Skin of body (tissue), 2 donors: ENCODE results near the gene TAF3. TPM values are rescaled to one million over a fixed set of nuclear protein-coding genes. Genes with fewer than 3 reads are reported as not detected.

ENCODE experiments used
- DNase-seq: peaks from one replicate; lab custom pipeline; 2025; lab: John Stamatoyannopoulos, UW
- total RNA-seq: library from RNA; depleted of rRNA; stranded (reverse); fragments of >200 nt; gene quantifications from one replicate; pipeline ENCODE4 v1.2.3, GENCODE V29; 2014

Gene TAF3
- total RNA-seq, 1 donor from 2014 or later, result 3.2 TPM

DNA sequence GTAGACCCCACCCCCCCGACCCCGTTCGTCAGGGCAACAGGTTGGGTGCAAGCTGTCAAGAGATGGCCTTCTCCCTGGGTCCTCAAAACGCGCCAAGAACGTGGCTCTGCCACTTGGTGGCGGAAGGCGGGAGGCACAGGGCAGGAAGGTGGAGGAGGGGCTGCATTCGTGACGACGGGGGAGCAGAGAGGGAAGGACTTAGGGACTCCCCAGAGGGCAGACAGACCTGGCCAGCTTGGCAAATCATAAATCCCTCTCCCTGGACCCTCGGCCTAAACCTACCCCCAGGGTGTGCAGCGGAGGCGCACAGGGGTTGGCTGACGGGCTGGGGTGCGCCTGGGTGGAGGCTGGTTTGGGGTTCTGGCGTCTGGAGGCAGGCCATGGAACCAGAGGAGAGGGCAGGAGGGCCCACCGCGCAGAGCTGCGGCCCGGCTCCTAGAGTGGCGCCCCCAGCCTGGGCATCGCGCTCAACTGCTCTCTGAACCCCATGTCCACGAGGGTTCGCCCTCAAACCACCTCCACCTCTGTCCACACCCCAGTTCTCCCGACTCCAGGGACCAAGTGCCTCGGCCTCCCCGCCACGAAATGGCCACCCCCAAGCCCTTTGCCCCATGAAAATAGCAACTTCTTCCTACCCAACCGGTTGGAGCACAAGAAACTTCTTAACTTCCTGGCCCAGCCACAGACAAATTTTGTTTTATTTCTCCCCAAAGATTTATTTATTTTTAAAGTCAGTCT lies 225.4 kb downstream of the TAF3 start:
- no peak for DNase-seq

DNA sequence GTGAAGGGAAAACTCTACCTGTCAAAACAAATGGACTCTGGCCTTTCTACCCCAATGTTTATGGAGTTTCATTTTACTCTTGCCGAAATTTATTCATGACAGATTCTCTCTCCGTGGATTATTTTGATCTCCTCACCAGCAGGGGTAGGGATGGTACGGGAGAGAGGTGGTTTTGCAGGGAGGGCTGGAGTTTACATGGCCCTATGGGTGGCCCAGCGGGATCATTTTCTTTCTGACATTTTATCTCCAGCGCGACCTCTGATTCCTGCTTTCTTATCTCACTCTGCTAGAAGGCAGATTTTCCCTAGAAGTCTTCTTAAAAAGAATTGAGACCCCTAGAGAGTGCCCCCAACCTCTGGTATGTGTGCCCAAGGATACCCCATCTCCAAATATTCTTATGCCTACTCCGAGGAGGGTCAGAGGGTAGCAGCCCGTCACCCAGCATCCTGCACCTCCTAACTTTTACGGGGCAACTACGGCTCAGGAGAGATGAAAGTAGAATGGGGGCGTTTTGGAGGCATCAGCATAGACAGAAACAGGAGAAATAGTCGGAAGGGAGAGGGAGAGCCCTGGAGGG lies 226.1 kb downstream of the TAF3 start:
- no peak for DNase-seq

DNA sequence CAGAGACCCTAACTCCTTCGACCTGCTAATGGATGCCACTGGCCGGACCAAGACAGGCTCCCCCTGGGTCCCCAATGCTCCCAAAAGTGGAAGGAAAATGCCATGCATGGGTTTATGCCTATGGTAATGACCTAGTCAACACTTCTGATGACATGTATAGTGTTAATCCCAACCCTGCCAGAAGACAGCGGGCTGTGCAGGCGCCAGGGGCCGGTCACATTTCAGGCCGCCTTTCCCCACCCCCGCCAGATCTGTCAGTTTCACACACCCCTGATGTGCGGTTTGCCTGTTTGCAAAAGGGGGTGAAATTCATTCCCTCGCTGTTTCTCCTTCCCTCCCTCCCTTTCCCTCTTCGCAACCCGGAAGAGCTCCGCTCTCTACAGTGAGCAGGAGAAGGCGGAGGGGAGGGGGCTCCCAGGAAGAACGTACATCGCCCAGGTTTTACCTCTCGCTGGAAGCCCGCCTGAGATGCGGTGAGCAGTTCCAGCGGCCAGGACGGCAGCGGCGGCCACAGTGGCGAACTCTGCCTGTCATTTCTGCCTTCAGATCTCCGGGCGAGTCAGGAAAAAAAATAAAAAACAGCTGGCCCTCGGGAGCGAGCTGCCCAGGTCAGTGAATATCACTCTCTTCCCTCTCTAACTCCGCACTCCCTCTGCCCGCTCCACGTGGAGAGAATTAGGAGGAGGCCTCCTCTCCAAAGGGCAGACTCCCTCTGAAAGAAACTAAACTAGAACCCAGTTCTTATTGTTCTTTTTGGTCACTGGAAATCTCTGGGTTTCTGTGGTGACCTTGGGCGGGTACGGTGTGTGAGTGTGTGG lies 226.8 kb downstream of the TAF3 start:
- DNase-seq, result no peak

DNA sequence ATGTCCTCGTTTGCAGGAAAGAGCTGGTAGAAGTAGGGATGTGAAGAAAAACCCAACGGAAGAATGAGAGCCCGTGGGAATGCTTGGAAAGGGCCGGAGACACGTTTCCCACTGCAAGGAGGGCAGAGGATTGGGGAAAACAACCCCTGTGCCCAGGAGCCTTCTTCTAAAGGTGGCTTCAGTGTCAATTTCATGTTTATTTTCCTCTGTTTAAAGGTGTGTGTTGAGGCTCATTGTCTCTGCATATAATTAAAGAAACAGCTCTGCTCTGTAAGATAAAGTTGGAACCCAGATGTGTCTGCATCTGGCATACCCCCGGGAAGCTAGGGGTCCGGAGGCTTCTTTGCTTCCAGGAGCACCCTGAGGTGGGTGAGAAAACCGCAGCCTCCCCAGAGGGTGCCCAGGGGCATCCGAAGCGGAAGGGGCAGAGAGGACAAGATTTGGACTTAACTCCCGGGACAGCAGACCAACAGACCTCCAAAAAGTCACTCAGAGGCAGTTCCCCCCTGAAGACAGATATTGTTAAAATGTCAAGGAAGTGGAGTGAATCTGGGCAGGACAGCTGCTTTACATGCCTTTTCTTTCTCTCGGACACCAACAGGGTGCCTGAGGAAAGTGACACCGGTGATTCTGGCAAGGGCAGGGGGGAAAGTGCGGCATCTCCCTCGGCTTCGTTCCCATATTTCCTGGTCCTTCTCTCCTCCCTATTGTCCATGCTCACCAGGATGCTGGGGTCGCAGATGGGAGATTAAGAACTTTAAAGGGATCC lies 227.6 kb downstream of the TAF3 start:
- DNase-seq, result no peak

DNA sequence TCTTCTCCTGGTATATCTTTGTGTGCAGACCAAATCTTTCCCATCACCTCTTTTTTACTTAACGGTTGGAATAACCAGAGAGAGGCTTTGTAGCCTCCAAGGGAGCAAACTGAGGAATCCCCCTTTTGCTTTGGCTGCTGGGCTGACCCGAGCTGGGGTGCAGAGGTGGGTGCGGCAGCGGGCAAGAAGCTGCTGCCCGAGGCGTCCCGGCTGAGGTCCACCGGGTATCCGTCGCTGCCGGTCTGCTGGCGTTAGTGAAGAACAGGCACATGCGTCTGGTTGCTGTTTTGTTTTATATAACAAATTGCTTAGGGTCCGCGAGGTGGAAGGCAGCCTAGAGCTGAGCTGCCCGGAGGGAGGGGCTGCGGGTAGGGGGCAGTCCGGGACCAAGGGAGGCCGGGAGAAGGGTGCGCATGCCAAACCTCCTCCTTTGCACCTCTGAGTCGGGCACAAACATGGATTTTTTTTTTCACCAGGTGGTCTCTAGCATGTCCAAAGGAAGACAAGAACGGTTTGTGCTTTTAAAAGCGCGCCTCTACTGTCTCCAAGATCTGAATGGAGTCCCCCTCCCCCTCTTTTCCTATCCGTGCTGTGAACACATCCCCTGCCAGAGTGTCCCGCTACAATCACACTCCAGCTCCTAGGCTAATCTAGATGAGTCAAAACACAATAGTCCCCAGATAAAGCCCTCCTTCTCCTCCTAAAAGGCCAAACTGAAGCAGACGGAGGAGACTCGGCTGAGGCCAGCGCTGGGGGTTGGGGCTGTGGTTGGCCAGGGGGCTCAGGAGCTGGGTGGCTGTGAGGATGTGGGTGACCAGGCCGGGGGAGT lies 229.4 kb downstream of the TAF3 start:
- DNase-seq, result no peak

DNA sequence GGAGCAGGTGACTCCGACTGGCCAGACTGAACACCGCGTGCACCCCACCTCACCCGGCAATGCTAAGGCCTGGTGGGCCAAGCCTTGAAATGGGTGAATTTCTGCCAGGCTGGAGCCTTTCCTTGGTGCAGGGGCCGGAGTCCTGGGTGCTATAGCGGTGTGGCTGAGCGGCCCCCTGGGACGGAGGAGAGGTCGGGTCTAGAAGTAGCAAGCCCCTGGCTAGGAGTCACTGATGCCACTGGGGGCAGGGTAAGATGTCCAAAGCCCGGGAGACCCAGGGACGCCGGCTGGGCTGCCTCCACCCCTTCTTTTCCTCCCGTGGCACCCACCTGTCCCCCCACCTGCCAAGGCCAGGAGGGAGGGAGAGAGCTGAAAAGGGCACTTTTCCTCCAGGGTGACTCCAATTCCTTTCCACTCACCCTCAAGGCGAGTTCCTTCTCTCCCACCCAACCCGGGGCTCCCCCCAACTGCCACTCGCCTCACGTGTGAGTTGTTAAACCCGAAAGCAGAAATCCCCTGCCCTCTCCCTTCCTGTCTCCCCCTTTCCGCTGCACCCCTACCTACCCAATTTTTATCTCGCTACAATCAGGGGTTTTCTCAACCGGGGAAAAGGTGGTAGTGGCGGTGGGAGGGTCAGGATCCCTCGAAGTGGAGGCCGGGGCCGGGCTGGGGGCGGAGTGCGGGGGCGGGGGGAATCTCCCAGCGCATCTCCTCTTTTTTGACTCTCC lies 230.1 kb downstream of the TAF3 start:
- DNase-seq, result no peak

DNA sequence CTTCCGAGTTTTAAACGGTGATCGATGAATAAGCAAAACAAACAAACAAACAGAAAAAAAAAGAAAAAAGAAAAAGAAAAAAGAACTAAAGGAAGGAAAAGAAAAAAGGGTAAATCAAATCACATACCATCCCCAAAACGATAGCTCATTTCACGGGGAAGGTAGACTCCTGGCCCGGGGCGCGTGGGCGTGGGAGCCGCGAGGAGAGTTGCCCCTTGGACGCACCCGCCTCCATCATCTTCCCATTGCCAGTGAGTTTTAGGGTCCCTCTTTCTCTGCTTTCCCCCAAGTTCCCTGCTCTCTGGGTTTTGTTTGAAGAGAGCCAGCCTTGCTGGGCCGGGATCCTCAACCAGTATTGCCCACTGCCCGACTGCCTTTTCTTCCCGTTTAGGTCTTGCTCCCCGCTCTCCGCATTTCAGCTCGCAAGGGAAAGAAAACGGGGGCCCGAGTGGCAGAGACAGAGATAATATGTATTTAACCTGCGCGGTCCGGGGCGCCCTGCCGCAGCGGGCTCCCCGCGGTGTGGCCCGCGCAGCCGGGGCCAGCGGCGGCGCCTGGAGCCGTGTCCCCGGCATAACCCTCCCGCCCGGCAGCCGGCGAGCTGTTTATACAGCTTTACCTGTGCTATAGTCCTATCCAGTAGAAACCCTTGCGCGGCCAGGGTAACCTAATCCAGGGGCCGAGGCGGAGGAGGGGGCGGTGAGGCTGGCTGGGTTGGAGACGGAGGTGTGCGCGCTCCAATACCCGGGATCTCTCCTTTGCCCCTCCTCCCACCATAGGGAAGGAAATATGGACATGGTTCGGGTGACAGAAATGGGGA lies 230.9 kb downstream of the TAF3 start:
- DNase-seq, result no peak

DNA sequence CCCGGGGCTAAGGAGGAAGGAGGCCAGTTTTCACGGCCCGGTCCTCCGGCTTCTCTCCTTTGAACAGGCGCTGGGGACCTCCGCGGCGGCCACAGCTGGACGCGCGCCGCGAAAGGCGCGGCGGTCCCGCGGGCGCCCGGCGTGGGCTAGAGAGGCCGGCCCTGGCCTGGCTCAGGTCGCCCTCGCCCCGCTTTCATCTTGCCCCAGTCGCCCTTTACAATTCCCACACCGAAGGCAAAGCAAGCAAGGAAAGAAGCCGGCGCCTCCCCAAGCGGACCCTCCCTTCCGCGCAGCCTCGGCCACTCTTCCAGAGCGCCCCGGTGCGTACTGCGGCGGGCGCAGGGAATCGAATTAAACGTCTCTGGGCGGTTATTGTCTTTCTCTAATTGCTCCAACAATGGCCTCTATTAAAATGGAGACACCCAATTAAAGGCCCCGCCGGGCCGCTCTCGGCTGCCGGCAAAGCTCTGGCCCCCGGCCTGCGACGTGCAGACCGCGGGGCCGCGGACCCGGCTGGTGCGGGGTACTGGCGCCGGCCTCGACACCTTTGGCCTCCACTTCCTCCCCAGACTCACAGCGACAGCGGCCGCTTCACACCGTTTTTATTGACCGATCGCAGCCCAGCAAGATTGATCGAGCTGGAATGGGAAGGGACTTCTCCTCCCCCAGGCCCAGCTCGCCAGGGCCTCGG lies 231.7 kb downstream of the TAF3 start:
- no peak for DNase-seq

DNA sequence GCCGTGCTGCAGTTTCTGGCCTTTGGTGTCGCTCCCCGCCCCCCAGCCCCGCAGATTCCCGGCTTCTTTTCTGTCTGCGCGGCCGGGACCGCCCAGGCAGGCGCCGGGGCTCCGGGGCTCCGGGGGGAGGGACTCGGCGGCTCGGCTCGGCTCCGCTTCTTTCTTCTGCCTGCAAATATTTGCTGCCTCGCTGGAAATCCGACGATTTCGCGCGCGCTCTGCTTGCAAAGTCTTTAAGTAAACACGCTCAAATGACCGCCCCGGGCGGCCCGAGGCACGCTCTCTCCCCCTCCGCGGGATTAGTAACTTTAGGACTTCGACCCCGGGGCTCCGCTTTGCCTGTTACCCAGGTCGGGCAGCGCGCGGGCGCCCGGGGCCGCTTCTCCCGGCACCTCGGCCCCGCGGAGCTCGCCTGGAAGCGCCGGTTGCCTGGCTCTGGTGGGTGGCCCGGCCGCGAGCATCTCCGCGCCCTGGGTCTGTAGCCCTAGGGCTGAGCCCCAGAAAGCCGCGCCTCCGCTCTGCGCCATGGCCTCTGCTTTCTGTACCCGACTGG lies 232.3 kb downstream of the TAF3 start:
- DNase-seq, result peak; percentile 8

DNA sequence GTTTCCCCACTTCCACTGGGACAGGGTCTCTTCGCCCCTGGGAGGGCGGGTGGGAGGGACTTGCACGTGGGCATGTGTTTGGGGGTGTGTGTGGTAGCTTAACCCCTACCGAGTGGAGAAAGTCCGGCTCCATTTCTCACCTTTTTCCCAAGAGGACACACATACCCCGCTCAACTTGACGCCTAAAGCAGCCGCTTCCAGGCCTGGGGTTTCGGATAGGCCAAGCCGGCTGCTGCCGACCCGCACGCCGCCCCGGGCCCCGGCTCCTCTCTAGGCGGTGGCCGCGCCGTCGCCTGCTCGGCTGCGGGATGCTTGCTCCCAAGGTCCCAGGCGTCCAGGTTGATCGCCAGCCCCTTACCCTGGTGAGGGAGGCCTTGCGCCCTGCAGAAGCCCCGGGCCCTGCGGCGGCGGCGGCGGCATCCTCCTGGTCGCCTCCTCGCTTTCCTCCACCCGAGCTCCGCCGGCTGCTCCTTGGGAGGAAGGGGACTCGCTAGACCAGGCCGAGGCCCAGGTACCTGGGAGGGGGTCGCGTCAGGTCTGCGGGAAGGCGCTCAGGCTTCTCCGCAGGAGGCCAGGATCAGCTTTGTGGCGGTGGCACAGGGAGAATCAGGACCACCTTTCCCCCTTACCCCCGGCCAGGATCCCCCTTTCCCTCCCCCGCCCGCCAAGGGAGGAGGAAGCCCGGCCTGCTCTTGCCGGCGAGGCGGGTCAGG lies 233.0 kb downstream of the TAF3 start:
- no peak for DNase-seq

DNA sequence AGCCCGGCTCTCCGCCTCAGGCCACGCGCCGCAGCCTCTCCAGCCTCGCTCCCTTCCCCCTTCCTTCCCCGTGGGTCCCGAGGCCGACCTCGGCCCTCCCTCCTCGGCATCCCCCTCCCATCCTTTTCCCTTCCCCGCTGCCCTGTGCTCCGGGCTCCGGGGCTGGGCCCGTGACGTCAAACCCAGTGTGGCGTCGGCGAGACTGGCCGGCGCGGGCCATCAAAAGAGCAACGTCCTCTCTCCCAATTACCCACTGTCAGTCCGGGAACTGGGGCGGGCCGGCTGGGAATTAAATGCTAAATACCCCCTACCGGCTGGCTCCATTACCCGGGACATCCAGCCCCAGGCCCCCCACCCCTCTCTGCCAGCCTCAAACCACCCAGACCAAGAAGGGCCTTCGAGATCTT lies 233.5 kb downstream of the TAF3 start:
- DNase-seq, result no peak

DNA sequence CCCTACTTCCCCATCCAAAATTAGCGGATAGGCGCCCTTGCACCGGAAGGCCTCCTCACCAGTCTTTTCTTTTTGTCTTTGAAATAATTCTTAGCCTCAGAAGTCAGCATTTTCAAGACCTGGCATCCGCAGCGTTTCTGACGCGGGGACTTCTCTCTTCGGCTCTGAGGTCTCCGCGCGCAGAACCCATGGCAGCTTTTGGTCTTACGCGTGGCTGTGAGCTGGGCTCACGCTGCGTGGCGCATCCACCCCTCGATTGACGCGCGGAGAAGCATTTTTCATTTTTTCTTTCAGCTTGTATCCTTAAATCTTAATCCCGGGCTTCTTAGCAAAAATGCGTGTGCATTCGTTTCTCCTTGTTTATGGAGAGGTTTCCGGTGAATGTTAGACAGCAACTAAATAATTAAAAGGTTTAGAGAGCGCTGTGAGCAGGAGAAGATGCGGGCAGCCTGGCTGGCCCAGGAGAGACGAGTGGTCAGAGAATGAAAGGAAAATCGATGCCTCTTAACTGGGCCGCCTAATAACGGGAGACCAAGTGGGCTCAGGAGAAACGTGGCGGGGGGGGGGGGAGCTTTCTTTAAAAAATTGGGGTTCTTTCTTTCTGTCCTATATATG lies 234.1 kb downstream of the TAF3 start:
- no peak for DNase-seq

DNA sequence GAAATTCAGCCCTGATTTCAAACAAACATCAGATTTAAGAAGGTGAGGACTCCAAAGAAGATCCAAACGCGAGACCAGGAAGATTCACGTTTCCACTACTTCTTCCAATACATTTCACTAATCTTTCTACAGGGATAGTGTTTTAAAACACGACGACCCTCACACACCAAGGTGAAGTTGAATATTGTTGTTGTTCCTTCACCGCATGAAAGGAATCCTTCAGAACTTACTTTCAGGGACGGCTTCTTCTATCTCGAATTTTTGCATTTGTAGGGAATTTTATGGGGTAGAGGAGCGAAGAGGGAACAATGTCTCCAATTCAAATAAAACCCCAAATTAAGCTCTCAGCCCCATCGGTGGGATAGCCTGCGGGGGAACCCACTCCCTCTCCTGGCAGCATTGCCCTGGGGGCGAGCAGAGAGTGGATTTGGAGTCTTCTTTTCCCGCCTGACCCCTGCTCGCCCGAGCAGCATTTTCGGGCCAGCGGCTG lies 234.7 kb downstream of the TAF3 start:
- DNase-seq, result peak; percentile 47

DNA sequence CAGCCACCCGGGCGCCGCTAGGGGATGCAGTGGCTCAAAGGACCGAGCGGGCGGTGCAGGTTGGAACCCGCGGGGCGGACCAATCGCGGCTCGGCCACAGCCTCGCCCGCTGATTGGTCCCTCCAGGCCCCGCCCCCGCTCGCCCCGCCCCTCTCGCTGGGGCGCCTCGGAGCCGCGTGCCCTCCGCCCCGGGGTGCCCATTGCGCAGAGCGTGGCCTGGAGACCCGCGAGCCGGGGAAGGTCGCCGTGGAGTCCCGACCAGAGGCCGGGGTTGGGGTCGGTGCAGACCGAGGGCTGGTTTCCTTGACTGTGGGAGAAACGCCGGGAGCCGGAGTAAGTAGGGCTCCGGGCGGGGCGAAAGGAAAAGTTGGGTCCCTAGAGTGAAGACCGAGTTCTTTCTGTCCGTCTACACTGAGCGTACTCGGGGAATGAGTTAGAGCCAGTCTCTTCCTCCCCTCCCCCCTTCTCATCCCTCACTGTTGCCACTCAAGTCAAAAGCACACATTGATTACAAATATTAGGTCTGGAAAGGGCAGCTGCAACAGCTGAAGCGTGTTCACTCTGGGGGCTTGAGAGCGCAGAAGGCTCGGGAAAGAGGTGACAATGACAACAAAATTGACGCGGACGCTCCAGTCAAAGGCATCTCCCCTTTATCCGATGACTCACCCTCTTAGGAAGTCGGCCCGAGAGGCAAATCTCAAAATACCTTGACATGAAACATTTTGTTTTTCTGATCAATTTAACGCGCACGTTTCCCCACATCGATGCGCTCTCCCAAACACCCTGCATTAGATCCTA lies 235.3 kb downstream of the TAF3 start:
- DNase-seq, result no peak

DNA sequence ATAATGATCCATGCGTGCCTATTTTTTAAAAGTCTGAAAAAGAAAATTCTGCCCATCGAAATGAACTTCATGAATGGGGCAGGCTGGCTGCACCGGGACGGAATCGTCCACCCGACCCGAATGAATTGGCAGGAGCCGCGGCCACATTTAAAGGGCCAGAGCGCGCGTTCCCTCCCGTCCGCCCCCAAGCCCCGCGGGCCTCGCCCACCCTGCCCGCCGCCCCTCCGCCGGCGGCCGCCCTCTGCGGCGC lies 235.9 kb downstream of the TAF3 start:
- no peak for DNase-seq
